HG03378 (cell line): ENCODE data around the gene NDUFB5.
"Not testable (repeated sequence)": the region's sequence is repeated elsewhere in the genome, so short reads cannot be mapped to it uniquely, and the experiment has no call there.

Experiments
- ATAC-seq: cut with Tn5 transposase; IDR thresholded peaks from one replicate; pipeline ENCODE4 v1.9.1; 2021; ENCODE audit warnings: mild to moderate bottlenecking, moderate library complexity; ENCODE audit not compliant: unreplicated experiment

The NDUFB5 gene

DNA sequence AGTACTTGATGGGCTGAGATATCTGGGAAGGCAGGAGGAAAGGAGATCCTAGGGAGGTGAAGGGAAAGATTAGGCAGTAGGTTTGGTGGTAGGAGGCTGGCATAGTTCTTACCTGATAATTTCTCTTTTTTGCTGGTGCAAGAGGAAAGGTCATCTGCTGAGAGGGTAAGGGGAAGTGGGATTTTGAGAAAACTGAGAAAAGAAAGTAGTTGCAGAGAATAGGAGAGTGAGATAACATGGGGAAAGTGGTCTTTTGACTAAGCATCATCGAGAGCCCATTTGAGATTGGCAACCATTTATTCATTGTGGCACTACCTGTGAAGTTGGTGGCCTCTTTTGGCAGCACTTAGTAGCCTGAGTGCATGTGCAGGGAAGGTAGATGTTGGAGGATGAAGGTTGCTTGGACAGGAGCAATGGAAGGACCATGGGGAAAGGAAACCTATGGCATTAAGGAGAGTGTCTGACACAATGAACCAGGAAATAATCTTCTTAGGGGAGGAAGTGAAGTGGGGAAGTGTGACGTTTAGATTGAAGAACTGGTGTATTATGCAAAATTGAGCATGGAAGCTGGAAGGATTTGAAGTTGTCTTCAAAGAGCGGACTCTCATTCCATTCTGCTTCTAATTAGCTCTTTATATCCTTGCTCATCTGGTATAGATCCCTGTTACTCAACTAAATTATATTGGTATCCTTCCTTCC lies 26.3 kb downstream of the NDUFB5 start:
- no peak for ATAC-seq

DNA sequence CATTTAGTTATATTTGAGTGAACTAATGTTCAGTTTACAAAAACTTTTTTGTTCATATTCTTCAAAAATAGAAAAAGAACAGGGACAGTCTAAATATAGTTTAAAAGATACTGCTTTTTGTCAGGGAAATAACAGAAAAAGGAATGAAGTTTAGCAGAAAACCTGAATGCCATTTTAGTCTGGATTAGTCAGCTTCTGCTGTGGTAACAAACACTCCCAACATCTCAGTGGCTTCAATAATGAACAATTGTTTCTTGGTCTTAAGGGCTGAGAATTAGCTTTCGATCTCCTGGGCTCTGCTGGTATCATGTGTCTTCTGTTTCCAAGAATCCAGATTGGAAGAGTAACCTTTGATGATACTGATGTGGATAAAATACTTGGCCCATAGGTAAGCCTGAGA lies 35.9 kb downstream of the NDUFB5 start:
- ATAC-seq: no peak

DNA sequence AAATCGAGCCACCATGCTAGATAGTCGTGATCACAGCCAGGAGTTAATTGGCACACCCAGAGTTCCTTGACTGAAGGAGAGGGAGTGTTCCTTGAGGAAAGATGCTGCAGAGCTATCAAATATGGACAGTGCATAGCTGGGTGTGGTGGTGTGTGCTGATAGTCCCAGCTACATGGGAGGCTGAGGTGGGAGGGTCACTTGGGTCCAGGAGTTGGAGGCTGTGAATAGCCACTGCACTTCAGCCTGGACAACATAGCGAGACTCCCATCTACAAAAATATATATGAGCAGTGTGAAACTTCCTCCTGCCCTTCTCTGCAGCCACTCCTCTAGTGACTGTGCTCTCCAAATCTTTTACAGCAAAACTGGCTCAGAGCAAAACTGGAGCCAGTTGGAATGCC lies 38.3 kb downstream of the NDUFB5 start:
- ATAC-seq: no peak

DNA sequence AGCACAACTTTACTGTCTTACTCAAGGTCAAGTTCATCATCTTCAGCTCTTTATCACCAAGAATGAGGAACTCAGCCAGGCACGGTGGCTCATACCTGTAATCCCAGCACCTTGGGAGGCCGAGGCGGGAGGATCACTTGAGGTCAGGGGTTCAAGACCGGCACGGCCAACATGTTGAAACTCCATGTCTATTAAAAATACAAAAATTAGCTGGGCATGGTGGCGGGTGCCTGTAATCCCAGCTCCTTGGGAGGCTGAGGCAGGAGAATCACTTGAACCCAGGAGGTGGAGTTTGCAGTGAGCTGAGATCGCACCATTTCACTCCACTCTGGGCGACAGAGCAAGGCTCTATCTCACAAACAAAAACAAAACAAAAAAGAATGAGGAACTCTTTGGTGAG lies 39.2 kb downstream of the NDUFB5 start:
- not testable (repeated sequence) for ATAC-seq

DNA sequence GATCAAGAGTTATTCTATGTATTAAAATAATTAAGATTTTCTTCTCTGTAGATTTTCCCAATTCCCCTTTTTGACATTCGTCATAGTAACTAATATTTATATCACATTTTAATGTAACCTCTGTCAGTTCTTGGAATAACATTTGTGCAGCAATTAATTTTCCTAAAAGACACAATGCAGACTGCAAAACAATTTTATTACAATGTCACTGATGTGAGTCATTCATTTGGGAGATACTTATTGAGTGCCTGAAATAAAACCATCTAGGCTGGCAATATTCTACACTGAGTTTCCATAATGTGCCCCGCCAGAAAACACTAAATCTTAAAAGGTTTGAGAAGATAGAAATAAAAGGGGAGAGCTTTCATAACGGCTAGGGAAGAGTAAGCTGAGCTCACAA lies 41.6 kb downstream of the NDUFB5 start:
- no peak for ATAC-seq

DNA sequence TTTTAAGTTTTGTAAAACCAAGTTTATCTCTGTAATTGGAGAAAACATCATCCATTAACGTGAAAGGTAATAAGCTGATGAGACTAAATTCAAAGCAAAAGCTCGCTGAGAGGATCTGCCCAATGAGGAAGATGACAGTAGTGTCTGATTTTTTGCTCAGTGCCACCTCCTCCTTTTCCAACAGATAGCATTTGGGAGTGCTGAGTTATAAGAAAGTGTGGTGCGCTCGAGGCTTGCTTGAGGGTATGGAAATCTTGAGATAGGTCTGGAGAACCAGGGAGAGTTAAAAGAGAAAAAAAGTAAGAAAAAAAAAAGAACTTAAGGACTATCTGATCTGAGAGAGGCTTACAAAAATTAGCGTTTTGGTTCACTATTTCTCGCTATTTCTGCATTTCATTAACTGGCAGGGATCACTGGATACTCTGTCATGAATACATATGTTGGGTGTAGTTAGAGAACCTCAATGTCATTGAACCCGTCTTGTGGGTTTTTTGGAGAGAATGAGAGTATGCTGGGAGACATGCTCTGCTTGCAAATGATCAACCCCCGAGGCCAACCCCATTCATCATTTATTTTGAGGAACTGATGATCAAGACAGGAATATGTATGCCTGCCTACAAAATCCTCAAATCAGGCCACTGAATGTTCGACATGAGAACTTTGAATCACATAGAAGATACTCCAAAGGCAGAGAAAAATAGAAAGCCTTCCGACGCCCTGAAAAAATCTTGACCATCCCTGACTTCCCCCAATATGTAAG lies 47.3 kb downstream of the NDUFB5 start:
- no peak for ATAC-seq

DNA sequence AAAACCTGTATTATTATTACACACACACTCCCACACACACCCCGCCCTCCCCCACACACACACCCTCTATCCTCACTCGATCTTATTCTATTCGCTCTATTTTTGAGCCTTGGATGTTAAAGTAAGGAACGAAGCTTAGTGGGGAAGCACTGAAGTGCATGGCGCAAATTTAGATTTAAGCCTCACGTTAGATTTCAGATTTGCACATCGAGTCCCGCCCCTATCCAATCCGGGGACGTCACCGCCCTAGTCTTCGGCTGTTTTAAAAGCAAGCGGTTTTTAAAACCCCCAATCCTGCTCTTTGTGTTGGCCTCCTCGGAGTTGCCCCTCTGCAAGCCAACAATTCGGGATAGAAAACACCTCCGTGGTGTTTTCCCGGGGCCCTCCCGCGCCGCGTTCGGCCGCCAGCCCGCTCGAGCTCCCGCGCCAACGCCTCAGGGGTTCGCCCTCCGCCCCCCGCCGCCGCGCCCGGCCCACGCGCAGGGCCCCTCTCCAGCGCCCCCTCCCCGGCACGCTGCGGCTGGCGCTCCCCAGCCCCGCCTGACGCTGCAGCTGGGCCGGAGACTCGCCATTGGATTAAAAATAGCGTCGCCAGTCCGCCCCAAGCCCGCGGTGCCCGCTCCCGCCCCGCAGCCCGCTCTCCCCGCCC lies 48.0 kb downstream of the NDUFB5 start, which contains the start of gene USP13:
TSS of gene USP13 (plus strand) at position 594 of the 649 bp plus-strand sequence. CDS start 186 bp downstream, outside the sequence.
- peak; percentile 56 for ATAC-seq

DNA sequence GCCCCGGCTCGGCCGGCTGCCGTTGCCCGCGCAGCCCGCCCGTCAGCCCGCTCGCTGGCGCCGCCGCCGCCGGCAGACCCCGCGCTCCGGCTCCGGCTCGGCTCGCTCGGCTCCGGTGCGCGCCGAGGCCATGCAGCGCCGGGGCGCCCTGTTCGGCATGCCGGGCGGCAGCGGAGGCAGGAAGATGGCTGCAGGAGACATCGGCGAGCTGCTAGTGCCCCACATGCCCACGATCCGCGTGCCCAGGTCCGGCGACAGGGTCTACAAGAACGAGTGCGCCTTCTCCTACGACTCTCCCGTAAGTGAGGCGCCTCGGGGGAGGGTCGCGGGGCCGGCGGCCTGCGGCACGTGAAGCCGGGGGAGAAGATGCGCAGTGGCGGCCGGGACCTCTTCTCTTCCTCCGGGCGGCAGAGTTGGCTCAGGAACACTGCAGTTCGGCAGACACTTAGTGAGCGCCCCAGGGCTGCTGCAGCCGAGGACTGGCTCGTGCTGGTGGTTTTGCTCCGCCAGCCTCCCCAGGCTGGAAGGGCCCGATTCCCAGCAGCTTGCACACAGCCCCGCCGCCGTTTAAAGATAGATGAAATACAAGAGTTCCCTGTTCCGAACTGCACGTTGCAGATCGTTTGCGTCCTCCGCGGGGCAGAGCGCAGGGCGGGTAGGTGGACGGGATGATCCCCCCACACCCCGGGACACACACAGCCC lies 48.7 kb downstream of the NDUFB5 start:
- peak; percentile 50 for ATAC-seq

DNA sequence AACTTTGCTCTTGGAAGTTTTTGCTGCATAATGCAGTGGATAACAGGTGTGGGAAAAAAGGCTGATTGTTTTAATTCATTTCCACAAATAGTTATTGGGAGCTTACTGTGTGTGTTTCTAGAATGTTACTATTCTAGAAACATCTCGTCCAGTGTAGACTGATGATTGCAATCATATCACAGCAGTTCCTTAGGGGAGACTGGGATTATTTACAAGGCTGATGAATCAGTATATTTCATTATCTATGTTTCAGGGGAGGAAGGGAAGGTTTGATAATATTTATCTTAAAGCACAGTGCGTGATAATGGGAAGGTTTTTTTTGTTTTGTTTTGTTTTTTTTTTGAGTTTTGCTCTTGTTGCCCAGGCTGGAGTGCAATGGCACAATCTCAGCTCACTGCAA lies 50.6 kb downstream of the NDUFB5 start:
- no peak for ATAC-seq

DNA sequence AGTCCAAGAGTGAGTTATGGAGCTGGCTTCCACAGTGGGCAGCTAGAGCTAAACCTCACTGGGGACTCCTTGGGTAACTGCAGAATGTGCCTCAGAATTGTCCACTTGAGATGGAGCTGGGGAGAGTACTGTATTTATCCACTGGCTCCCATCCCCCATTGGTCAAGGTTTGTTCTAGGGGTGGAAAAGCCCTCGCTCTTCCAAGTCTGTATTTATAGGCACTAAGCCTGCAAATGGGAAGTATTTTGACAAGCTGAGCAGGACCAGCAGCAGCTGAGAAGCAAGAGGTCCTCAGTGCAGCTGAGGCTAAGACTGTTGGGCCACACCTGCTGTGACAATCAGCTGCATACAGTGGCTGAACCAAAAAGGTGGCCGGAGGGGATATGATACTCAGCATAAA lies 54.0 kb downstream of the NDUFB5 start:
- ATAC-seq: no peak

DNA sequence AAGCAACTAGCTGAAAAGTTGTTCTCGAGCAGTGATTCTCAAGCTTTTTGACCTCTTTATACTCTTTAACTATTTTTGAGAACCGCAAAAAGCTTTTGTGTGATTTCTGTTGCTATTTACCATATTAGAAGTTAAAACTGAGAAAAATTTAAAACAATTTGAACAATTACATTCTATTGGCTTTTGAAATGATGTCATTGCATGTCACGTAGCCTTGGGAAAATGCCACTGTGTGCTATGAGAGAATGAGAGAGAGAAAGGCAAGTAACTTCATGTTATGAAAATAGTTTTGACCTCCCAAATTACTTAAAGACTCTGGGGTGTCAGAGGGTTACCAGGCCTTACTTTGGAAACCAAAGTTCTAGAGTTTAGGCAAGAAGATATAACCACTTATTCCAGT lies 56.3 kb downstream of the NDUFB5 start:
- ATAC-seq: no peak

DNA sequence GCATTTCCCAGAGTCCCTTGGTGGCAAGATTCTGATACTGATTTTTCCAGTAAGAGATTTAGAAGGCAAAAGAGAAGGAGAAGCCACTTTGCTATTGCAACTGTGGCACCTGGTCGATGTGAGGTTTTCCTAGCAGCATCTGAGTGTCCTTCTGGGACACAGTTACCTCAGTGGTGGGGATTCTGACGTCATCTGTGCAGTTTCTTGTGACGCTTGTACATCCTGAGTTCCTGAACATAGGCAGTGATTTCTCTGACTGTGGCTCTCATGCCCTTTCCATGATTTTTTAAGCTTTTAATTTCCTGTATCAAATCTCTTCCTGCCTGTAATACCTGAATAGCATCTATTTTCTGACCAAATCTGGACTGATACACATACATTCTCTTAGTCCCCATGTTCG lies 57.2 kb downstream of the NDUFB5 start:
- no peak for ATAC-seq

DNA sequence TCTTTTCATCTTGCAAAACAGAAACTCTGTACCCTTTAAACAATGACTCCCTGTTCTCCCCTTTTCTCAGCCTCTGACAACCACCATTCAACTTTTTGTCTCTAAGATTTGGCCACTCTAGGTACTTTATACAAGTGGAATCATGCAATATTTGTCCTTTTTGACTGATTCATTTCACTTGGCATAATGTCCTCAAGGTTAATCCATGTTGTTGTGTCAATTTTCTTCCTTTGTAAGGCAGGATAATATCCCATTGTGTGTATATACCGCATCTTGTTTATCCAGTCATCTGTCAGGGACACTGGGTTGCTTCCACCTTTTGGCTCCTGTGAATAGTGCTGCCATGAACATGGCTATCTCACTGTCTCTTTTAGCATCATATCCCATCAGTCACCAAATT lies 58.5 kb downstream of the NDUFB5 start:
- no peak for ATAC-seq

DNA sequence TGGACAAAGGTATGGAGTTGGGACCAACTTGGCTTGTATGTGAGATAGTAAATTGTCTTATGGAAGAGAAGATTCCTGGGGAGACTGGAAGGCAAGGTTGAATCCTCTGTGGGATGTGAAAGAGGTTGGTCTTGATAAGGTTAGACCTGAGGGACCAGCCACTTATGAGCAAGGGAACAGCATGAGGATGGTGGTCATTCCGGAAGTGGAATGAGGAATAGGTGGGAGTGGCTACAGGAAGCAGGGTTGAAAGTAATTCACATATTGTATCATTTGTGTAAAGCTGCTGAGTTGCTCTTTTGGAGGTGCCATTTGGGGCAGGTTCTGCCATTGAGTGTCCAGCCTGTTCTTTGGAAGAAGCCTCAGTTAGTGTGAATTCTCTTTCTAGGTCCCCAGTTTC lies 61.4 kb downstream of the NDUFB5 start:
- no peak for ATAC-seq

DNA sequence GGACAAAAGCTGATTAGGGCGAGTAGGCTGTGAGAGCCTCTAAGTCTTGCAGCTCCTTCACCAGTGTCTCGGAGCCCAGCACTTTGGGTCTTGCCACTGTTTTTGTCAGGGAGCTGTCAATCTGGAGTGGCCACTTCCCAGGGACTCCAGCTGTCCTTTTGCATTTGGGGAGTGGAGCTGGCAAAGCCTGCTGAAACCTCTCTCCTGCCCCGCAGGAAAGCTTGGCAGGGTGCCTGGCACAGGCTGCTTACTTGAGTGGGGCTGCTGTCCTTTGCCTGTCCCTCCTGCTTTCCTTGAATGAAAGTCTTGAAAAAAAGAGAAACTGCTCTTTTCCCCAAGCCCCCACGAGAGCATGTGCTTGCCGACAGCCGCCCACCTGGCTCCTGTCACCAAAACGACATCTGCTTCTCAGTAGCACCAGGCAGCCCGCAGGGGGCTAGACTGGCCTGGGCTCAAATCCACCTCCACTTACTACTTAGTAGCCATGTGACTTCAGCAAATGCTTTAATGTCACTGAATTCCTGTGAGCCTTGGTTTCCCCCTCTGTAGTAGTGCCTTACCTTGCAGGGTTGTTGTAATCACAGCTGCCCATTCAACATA lies 61.9 kb downstream of the NDUFB5 start:
- no peak for ATAC-seq

DNA sequence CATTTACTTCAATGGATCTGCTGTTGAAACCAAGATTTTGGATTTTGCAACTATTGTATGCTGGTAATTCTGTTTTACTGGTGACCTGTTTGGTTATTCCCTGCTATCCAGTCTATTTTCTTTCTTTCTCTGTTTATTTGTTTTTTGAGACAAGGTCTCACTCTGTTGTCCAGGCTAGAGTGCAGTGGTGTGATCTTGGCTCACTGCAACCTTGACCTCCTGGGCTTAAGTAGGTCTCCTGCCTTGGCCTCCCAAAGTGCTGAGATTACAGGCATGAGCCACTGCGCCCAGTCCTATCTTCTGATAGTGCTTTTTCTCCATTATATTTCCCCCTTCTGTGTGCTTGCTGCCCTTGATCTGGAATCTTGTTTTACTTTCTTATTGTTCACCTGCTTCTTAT lies 63.8 kb downstream of the NDUFB5 start:
- ATAC-seq: no peak

DNA sequence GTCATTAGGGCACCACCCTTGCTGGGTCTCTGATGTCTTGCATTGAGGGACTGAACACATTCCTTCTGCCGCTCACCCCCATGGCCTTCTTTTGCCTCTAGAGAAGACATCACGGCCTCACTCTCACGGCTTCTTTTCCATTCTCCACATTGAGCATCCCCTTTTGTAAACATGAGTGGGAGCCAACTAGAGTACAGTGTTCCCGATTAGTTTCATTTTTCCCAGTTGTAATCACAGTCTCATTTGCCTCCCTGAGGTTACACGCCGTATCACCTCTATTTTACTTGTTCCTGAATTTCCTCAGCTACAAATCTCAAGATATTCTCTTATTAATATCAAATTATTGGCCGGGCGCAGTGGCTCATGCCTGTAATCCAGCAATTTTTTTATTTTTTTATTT lies 65.7 kb downstream of the NDUFB5 start:
- no peak for ATAC-seq

DNA sequence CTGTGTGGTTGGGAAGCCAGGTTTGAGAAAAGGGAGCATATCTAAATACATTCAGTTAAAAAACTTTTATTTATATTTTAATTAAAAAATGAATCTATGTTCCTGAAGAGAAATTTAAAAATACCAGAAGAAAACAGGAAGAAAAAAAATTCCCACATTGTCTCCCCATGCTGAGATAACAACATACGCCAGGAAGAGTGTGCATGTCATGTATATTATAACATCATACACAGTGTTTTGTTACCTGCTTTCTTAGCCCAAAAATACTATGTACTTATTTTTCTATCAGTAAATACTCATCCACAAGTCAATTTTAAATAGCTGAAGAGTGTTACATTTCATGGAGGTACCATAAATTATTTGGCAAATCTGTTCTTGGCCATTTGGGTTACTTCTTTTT lies 66.7 kb downstream of the NDUFB5 start:
- no peak for ATAC-seq

DNA sequence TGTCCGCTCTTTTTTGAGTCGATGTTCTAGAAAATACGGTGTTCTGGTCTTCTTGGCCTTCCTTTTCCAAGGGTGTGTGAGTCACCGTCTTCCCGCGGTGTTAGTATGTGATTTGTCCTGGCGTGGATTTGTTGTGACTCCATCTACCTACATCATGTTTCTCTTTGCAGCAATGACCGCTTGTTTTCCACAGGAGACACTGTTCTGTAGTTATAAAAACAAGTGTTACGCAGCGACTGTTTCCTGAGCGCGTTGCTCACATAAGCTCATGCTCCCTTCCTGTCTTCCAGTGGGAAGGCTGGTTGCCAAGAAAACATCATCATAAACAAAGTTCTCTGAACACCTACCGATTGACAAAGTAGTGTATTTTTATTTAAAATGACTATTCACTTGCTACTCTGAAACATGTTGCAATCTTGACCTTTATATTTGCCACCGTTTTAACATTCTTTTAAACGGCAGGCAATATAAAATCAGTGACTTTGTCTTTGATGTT lies 67.2 kb downstream of the NDUFB5 start:
- ATAC-seq: no peak

DNA sequence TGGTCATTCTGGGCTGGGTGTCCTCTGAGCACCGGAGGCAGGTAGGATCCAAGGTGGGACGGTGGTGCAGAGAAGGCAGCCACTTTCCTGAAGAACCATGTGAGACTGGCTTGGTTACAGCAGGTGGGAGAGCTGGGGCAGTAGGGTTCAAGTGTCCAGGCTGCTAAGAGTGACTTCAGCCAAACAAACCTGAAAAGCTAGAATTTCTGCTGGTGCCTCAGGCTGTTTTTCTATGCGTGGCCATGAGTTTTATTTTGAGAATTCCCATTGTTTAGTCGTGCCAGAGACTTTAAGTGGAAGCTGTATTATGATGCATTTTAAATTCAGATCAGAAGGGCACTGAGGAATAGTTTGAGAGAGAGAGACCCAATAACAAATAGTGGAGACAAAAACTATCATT lies 68.3 kb downstream of the NDUFB5 start:
- no peak for ATAC-seq

DNA sequence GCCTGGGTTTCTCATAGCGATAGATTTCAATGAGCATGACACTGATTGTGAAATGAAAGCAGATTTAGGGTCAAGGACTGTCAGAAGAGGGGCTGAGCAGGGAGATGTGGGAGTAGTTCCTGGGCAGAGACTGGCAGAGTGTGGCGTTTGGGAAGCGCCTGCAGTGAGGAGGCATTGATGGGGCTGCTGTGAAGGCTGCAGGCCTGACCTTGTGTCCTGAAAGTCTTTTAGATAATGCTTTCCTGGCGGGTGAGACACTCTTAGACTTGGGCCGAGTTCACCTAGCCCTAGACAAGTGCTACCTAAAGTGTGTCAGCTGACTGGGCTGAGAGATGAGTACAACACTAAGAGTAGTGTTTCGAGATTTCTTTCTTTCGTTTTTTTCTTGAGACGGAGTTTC lies 68.9 kb downstream of the NDUFB5 start:
- no peak for ATAC-seq
